Caco-2 (cell line): ENCODE data around the gene PLB1. TPM values are rescaled to one million over a fixed set of nuclear protein-coding genes. Genes with fewer than 3 reads are reported as not detected.

ENCODE experiments used
- BruUV-seq: library from RNA; stranded (reverse); fragments of 400-500 nt; replicated peaks from 2 replicates; lab custom pipeline; 2021; lab: Mats Ljungman, UMichigan
- CTCF ChIA-PET: fragments of 300-600 bp; sonication (Branson Sonifier 250); formaldehyde crosslinking; loops from one replicate; lab custom pipeline; 2022; ENCODE audit warnings: antibody characterized with exemption; lab: Charles Lee
- POLR2A ChIA-PET: fragments of 300-600 bp; sonication (Branson Sonifier 250); formaldehyde crosslinking; loops from one replicate; lab custom pipeline; 2022; ENCODE audit warnings: antibody characterized with exemption; lab: Charles Lee
- DNase-seq, 2 experiments: peaks; one replicate each; pipeline versions ENCODE4 v3.0.0 to v3.0.0-alpha.2; 2020 to 2022
- H3K27me3 ChIP-seq: replicated peaks from 2 replicates; pipeline ENCODE4 v1.6.0; 2011; ENCODE audit warnings: low read length; ENCODE audit not compliant: control insufficient read depth, insufficient read depth
- H3K36me3 ChIP-seq: 2 replicates; pipeline ENCODE4 v1.5.1; 2011; ENCODE audit warnings: low read length; ENCODE audit not compliant: control insufficient read depth, insufficient read depth
- H3K4me1 ChIP-seq: fragments of 250-450 bp; sonication (Bioruptor Pico); 2 replicates; pipeline ENCODE4 v1.5.1; 2020; ENCODE audit warnings: mild to moderate bottlenecking
- H3K4me3 ChIP-seq: 2 replicates; pipeline ENCODE4 v1.5.1; 2011; ENCODE audit warnings: low read depth, mild to moderate bottlenecking, control low read depth, low read length
- H3K9me3 ChIP-seq: fragments of 250-450 bp; sonication (Bioruptor Pico); 2 replicates; pipeline ENCODE4 v1.5.1; 2020; ENCODE audit warnings: mild to moderate bottlenecking, moderate library complexity
- H3K27ac Mint-ChIP-seq: one replicate; pipeline ENCODE4 v1.8.0; 2022; ENCODE audit warnings: mixed read lengths; ENCODE audit not compliant: unreplicated experiment
- H3K27me3 Mint-ChIP-seq: one replicate; pipeline ENCODE4 v1.8.0; 2022; ENCODE audit warnings: mixed read lengths; ENCODE audit not compliant: insufficient read depth, unreplicated experiment
- H3K36me3 Mint-ChIP-seq: one replicate; pipeline ENCODE4 v1.8.0; 2022; ENCODE audit warnings: mild to moderate bottlenecking, mixed read lengths; ENCODE audit not compliant: insufficient read depth, unreplicated experiment
- H3K4me1 Mint-ChIP-seq: one replicate; pipeline ENCODE4 v1.8.0; 2022; ENCODE audit warnings: low read depth, mixed read lengths; ENCODE audit not compliant: unreplicated experiment
- H3K4me3 Mint-ChIP-seq: one replicate; pipeline ENCODE4 v1.8.0; 2022; ENCODE audit warnings: mild to moderate bottlenecking, moderate library complexity, mixed read lengths; ENCODE audit not compliant: unreplicated experiment
- H3K9me3 Mint-ChIP-seq: one replicate; pipeline ENCODE4 v1.8.0; 2022; ENCODE audit warnings: mixed read lengths; ENCODE audit not compliant: unreplicated experiment
- CTCF ChIP-seq, 2 experiments: fragments of 200-600 bp in 1 of 2; IDR thresholded peaks; 1 replicate in 1 of 2; 2 replicates in 1 of 2; pipeline versions ENCODE4 v1.5.1 to v1.8.0; 2011 to 2022; ENCODE audit warnings: antibody characterized with exemption in 1 of 2, control low read depth in 1 of 2, inconsistent platforms in 1 of 2, low read depth in 1 of 2, low read length in 1 of 2, mild to moderate bottlenecking in 1 of 2, moderate library complexity in 1 of 2; ENCODE audit not compliant: insufficient read depth in 1 of 2, severe bottlenecking in 1 of 2, unreplicated experiment in 1 of 2
- intact Hi-C: fragments of 100-400 bp; cut with micrococcal nuclease; formaldehyde crosslinking; loops from one replicate; pipeline ENCODE4 v1.10.0; 2022; ENCODE audit not compliant: unreplicated experiment
- total RNA-seq: library from RNA; stranded (reverse); gene quantifications from 2 replicates; pipeline ENCODE4 v1.2.3, GENCODE V29; 2022

The PLB1 gene
- total RNA-seq, 1 experiment from 2014 or later = 2.8 TPM

- no peak for TF ChIP-seq CTCF (IDR thresholded peaks at IDR 0.05; ENCODE audit: insufficient read depth in 1 of 2, low read depth in 1 of 2, low read length in 1 of 2, severe bottlenecking in 1 of 2, unreplicated experiment in 1 of 2)
- Mint-ChIP-seq H3K27me3 (no peaks in the 10 kb centered on the region), H3K4me3 (no peak overlapping the region), H3K4me1 (peaks cover 7% of the 10 kb centered on the region), H3K36me3 (no peaks in the 10 kb centered on the region), H3K9me3 (no peaks in the 10 kb centered on the region), H3K27ac (no peak overlapping the region)
- Histone ChIP-seq H3K36me3 (no peaks in the 10 kb centered on the region), H3K4me1 (no peaks in the 10 kb centered on the region), H3K27me3 (no peaks in the 10 kb centered on the region), H3K4me3 (no peak overlapping the region), H3K9me3 (no peaks in the 10 kb centered on the region)
- intact Hi-C loops = no loop called here
- no TSS peak for BruUV-seq
- POLR2A ChIA-PET = no interaction called here
- CTCF ChIA-PET = no interaction called here
- no peak for DNase-seq
Measured at GRCh38 chr2:28613186-28613585, 117.3 kb downstream of the PLB1 start.

GRCh38 chr2:28613633-28614501 lies 118.0 kb downstream of the PLB1 start:
- POLR2A ChIA-PET = no interaction called here
- Histone ChIP-seq H3K4me1 (no peaks in the 10 kb centered on the region), H3K36me3 (no peaks in the 10 kb centered on the region), H3K9me3 (no peaks in the 10 kb centered on the region), H3K27me3 (no peaks in the 10 kb centered on the region), H3K4me3 (no peak overlapping the region)
- H3K27me3 Mint-ChIP-seq = no peaks in the 10 kb centered on the region
- H3K36me3 Mint-ChIP-seq = no peaks in the 10 kb centered on the region
- no peak overlapping the region for H3K27ac Mint-ChIP-seq
- H3K9me3 Mint-ChIP-seq = no peaks in the 10 kb centered on the region
- peaks cover 10% of the 10 kb centered on the region for H3K4me1 Mint-ChIP-seq
- no peak for TF ChIP-seq CTCF (IDR thresholded peaks at IDR 0.05; ENCODE audit: insufficient read depth in 1 of 2, low read depth in 1 of 2, low read length in 1 of 2, severe bottlenecking in 1 of 2, unreplicated experiment in 1 of 2)
- DNase-seq = no peak
- intact Hi-C loops = no loop called here
- no peak overlapping the region for H3K4me3 Mint-ChIP-seq
- CTCF ChIA-PET = no interaction called here
- no TSS peak for BruUV-seq

GRCh38 chr2:28615706-28616105 lies 119.8 kb downstream of the PLB1 start:
- no peaks in the 10 kb centered on the region for H3K27me3 ChIP-seq
- Mint-ChIP-seq H3K9me3 (no peaks in the 10 kb centered on the region), H3K4me3 (no peak overlapping the region), H3K27me3 (no peaks in the 10 kb centered on the region), H3K4me1 (peaks cover 13% of the 10 kb centered on the region), H3K36me3 (no peaks in the 10 kb centered on the region), H3K27ac (no peak overlapping the region)
- TF ChIP-seq CTCF (IDR thresholded peaks at IDR 0.05; ENCODE audit: insufficient read depth in 1 of 2, low read depth in 1 of 2, low read length in 1 of 2, severe bottlenecking in 1 of 2, unreplicated experiment in 1 of 2) = no peak
- no peak for DNase-seq
- H3K4me3 ChIP-seq = no peak overlapping the region
- intact Hi-C loops = no loop called here
- no peaks in the 10 kb centered on the region for H3K4me1 ChIP-seq
- no peaks in the 10 kb centered on the region for H3K9me3 ChIP-seq
- BruUV-seq = no TSS peak
- no peaks in the 10 kb centered on the region for H3K36me3 ChIP-seq
- CTCF ChIA-PET = no interaction called here
- POLR2A ChIA-PET = no interaction called here
